ENCODE measurements around the gene IL17RD.

The IL17RD gene

DNA sequence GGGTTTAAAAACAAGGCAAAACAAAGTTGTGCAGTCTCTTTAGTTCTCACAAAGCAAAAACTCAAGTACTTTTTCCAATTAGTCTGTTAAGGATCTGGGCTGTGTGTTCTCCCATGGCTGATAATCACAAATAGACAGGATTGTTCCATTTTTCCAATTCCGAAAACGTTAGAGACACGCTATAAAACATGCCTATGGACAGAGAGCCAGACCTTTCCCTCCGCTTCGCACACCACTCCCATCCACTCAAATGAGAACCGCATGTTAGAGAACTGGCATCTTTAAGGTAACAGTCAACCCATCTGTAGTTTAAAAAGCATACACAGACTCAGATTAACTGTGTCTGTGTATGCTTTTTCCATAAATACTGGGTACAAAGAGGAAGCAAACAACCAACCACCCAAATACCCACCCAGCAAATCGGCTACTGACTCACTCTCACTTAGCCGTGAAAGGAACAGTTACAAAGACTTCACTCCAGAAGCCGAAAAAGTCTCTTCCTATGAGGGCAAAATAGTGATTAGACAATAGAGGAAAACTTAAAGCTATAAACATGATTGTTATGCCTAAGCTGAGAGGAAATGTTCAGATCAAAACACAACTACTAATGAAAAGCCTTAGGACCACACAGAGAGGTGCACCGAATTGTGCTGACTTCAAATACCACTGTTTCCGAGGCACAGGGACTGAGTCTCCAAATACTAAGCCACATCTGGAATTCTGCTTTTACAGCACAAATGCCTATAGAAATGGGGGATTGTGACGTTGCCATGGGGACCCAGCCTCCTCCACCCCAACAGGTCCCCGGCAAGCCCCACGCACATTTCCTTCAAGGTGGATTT is 36.1 kb downstream of the IL17RD start:
- DNase-seq: no peak

DNA sequence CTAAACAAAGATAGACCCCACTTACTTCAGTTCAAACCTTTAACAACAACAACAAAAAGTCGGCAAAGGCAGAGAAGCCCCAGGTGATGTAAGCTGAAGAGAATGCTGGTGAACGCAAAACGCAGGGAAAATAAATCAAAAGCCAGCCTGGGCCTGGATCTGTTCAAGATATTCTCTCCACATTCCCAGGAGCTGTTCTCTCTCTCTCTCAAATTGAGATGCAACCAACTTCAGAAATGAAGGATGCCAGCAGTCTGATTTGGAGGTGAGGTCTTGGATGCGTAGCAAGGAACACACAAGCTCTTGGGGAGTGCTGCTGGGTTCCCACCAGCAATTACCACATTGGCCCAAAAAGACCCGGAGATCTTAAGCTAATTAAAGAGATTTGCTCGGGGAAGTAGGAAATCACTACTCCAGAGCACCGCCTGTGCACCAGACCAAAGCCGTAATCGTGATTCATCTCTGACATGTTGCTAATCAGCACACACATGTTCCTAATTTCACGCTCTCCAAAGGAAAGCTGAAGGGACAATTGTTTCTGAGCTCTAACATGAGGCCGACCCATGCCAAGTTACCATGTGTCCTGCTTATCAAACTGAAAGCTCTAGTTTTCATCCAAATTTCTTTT is 37.1 kb downstream of the IL17RD start:
- no peak for DNase-seq

DNA sequence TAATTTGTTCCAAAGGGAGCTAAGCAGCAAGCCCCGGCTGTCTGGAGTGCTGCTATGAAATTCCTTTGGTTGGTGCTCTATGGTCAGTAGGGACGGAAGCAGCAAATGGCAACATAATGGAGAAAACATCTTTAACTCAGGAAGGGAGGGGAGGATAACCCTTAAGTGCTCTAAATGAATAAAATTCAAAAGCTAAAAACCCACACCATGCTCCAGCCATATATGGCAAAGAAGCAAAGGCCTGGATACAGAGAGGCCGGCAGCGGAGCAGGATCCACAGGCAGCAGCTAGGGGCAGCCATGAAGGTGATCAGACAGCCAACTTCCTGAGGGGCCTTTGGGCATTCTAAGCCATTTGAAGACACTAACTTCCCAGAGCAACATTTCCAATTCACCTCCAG is 38.9 kb downstream of the IL17RD start:
- DNase-seq: no peak

DNA sequence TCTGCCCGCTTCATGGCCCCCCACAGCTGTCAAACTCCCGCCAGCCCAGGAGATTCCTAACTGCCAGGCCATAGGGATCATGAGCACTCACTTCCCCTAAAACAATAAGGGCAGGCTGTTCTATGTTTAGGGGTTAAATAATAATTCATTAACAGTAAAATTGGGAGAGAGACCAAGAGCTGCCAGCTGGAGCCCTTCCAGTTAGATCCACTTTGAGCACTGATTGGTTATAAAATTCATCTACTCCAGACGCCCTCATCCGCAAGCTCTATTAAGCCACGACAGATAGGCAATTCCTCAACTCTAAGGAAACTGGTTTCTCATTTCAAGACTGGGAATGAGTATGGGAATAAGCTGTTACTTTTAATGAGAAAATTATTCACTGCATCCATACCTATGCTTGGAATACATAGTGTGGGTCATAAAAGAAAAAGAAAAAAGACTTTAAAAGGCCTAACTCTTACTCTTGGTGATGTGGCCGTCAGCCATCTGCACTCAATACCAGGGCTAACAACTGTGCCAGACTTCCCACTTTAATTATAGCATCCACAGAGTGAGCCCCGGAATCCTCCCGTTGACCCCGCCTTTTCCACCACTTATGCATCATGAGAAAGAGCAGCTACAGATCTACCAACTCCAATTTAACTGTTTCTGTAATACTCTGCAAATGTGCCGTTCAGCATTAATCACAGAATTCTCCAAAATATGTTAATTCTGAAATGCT is 44.5 kb downstream of the IL17RD start:
- no peak for DNase-seq

DNA sequence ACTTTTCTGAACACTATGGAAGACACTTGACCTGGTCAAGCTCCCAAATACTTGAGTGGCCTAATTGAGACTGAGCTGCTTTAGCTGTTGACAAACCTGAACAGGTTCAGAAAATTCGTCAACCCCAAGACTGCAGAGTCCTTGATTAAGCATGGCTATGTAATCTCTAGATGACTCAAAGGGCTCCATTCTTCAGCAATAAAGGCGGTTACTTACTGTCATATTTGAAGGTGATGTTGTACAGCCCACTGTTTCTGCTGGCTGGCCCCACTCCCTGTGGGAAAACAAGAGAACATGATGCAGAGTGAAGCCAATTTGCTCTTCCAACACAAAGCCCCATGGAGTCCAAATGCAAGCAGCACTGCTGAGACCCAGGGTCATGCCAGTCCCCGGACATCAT is 45.1 kb downstream of the IL17RD start:
- DNase-seq: no peak

DNA sequence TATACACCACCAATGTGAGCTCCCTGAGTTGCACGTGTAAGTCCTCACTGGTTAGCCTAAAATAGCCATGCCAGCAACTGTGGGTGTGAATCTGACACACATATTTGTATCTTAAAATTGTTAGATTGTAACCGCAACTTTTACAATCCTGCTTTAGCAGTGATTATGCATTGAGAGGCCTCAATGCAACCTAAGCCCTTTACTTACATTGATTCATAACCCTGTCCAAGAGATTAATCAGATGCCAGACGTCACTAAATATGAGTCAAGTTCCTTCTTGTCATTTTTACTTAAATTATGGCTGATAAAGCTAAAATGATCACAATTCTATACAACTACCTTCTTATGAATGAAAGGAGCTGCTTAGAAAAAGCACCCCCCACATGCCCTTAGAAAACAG is 46.9 kb downstream of the IL17RD start:
- DNase-seq: no peak

DNA sequence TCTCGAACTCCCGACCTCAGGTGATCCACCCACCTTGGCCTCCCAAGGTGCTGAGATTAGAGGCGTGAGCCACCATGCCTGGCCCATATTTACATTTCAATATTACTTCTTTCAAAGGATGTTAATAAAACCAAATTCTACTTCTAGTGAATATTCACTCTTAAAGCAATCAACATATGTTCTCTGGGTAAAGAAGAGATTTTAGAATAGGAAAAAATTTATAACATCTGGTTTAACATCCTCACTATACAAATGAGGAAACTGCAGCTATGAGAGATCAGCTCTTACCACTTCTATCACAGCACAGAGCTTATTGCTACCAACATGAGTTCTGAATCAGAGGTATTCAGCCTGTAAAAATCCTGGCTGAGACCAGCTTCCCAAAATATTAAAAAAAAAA is 48.7 kb downstream of the IL17RD start:
- DNase-seq: no peak

DNA sequence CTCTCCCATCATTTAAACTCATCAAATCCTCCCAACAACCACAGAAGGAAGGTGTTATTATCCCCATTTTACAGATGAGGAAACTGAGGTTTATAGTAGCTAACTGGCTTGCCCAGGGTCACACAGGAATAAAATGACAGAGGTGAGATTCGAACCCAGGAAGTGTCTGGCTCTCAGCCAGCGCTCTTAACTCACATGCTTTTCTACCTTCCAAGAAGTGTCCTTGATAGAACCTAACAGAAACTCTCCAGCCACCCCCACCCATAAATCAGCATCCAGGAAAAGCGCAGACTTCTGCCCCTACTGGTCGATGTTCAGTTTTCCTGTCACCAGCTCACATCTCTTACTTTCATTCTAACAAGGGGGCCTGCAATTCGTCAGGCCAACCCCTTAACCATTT is 52.9 kb downstream of the IL17RD start:
- no peak for DNase-seq

DNA sequence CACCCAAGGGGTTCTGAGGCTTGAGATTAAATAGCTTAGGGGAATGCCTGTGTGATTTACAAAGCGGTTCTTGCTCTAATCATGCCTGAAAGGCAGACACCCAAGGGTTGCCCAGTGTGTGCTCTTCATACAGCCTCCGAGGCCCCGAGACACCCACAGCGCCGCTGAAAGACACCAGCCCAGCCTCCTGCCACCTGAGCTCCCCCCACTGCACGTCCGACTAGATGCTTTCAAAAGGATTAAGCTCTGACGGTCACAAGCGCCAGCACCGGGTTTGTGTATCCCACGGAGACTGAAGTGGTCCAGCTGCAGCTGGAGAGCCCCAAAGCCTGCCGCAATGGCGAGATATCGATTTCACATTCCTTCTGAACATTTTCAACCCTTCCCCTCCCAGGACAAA is 54.4 kb downstream of the IL17RD start:
- DNase-seq: no peak

DNA sequence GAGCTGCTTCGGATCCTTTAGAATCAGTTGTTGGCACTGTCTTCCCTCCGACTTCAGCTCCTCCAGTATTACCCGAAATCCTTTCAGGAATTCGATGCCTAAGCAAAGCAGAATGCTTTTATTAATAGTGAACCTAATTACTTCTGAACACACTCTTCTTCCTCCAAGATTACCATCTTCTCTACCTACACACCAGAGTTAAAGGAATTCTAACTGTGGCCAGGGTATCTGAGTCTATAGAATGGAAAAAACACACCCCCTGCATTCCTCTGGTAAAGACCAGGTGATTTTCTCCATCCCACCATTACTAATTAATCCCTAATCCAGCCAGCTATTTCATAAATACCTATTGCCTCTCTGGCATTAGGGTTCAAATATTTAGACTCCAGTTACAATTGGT is 54.9 kb downstream of the IL17RD start:
- DNase-seq: no peak

DNA sequence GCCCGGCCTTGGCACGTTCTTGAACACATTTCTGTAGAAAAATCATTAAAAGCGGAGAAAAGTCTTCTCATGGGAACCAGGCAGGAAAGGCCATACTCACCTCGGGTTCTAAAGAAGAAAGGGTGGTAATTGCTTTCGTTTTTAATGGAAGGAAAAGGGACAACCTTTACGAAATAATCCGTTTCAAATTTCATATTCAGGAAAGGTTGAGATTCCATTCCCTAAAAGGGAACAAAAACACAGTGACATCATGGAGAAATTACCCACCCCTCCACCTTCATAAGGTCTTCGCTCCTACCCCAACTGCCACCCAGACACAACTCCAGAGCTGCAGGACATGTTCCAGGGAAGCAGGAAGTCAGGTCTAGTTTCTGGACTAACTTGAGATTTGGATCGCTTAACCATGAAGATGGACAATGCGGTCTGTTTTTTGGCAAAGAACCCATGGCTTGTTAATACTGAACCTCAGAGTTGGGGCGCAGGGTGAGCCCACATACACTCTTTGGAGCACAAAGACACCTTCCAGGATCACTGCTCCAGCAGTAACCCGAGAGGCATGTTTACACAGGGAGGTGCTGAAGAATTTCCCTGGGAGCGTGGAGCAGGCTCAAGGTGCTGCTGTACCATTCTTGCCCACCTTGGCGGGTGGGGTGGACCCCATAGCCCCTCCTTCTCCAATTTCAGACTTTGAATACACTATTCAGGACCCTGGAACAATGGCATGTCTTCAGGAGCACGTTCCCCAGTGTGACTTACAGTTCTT is 55.5 kb downstream of the IL17RD start:
- no peak for DNase-seq

DNA sequence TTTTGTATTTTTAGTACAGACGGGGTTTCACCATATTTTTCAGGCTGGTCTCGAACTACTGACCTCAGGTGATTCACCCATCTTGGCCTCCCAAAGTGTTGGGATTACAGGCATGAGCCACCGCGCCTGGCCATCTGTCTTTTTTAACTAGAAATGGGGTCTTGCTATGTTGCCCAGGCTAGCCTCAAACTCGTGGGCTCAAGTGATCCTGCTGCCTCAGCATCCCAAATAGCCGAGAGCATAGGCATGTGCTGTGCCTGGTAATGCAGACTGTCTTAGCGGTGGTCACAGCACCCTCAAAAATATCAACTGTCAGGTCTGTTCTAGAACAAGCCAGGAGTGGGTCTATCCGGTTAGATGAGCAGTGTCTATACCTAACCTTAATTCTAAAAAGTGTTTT is 56.5 kb downstream of the IL17RD start:
- no peak for DNase-seq

DNA sequence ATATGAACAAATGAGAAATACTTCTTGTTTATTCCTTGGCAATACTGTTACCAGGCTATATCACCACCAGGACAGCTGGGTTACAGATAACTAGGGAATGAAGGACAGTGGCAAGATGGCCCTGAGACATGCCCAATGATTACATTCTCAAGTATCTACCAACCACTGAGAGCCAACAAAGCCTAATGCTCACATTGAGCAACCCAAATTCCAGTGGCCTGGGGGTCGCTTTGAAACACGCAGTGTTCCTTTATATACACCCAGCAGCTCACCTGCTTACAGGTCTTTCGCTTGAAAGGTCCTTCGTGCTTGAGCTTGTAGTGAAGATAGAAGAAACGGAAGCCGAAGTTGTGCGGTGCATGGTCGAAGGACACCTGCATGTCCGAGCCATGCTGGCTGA is 59.6 kb downstream of the IL17RD start:
- DNase-seq: no peak

DNA sequence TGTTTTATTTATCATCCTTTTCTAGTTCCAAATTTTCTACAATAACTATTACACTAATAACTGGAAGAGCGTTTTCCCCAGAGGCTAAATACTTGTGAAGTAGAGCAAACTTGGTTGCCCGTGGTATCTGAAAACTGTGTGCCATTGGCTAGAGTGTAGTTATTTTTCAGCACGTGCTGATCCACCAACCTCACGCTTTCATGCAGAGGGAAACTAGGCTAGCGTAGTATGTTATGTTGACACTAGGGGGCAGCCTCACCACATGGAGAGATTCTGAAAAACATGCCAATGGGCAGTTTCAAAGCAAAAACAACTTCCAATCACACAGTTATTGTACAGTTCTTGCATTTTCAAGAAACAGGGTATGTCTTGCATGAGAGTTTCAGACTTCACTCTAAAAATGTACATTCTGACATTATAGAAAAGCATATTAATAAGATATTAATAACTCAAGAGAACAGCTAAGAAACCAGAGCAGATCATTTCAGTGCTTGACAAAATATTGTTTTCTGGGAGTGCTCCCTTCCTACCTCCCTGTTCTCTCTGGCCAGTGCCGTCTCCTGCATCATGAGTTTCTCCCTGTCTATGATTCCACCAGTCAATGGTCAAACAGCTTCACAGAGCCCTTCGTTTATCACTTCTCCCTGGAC is 65.0 kb downstream of the IL17RD start:
- peak; percentile 86 for DNase-seq

DNA sequence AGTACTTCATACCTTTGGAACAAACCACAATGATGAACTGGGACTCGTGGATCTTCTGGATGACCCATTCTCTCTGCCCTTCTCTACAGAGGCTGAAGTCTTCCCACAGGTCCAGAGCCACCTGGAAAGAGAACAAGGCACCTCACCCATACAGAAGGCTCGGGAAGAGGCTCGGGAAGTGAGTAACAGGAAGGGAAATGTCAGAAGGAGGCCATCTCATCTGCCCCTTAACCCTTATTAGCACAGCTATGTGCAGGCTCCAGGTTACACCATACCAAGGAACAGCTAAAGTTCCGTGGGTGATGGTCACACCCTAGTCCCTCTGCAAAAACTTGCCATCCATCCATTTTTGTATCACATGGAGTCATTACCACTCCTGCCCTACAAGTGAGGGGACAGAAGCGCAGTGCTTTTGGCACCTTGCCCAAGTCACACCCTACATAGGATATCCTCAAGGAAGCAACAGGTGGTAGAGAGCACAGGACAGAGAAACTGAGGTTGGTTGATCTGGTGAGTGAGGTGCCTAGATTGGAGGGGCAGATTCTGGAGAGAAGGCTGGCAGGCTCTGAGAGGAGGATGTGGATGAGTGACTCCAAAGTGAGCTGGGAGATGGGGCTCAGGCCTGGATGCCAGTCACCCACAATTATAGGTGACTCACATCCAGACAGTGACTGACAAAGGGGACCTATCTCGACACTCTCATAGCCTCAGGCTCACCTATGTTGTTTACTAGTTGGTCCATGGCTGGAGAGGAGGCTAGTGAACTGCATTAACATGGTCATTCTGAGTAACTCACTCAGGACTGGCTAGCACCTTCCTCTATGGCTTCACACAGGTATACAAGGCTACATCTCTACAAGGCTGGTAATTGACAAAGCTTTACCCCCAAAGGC is 66.5 kb downstream of the IL17RD start:
- DNase-seq: no peak

DNA sequence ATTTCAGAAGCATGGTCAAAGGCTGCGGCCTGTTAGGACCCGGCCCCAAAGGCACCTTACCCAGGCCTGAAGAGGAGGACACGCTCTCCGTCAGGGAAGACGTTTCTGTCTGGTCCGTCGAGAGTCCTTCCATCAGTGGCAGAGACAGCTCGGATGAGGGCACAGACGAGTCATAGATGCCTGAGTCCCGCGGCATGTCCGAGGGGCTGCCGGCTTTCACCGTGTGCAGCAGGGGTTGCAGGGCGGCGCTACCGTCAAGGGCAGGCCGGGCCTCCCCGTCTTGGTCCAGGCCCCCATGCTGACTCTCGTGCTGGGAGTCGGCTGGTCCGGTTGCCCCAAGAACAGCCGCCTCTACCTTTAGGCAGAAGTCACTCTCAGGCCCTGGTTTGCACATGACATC is 67.6 kb downstream of the IL17RD start:
- DNase-seq: no peak

DNA sequence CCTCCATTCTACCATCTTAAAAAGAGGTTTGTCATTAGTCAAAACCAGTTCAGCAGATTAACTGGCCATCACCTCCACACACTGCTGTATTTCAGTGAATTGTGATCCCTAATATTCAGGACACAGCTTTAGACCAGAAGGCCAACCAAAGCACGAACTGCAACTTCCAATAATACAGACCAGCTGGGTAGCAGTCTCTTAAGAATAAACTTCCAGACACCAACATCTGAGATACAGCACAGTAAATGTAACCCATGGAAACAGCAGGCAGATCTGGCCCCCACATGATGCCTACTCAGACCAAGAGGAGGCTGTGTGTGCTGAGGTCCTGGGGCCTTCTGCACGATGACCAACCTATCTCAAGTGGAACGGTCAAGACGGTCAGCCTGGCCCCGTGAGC is 69.8 kb downstream of the IL17RD start:
- DNase-seq: no peak

DNA sequence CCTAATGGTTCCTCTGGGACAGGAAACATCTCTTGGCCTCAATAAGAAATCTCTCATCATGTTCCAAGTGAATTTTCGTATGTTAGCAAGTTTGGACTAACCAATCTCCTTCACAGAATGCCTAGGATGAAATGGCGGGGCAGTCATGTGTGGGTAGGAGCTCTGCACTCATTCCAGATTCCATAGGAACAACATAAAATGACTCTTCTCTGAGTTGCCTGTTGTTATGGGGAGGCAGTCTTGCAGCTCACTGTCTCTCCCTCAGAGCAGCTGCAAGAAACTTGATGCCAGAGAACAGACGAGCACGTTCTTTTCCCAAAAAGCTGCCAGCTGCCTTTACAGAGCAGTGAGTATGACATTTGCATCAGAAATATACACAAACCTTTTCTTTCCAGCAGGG is 70.6 kb downstream of the IL17RD start:
- DNase-seq: no peak

DNA sequence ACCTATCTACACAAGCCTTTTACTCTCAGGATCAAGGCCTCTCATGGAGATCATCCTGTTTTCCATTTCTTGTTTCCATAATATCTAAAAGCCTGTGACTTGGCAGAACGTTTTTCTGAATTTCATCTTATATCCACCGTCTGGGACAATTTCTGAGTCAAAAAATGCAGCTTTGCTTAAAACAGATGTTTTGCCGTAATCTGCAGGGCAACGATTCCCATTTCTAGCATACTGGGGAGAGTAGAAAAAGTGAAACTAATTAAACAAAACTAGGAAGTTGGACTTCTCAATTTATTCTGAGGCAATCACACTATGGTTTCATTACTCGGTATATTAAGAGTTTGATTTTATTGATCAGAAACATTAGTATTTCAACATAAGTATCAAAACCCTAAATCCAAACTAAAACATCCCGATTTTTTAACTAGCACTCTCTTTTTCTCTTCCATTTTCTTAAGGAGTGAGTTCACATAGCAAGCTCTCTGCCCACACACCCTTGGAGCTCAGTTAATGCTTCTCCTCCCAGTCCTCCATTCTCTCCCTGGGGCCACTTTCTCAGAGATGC is 71.1 kb downstream of the IL17RD start:
- DNase-seq: no peak

DNA sequence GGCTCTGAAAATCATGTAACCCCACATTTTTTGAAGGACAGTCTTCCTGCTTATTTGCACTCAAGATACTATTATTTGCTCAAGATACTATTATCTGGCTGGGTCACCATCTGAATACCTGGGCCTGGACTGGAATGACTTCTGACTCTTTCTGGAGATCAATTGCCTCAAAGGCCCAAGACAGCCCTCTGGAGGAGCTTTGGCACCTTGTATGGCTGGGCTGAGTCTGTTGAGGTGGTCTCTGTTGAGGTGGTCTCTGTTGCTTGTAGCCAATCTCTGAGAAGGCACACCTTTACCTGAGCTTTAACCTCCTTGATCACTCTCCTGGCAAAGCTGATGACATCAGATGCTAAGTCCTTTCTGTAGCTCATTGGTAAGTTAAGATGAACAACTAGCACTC is 71.7 kb downstream of the IL17RD start:
- no peak for DNase-seq

DNA sequence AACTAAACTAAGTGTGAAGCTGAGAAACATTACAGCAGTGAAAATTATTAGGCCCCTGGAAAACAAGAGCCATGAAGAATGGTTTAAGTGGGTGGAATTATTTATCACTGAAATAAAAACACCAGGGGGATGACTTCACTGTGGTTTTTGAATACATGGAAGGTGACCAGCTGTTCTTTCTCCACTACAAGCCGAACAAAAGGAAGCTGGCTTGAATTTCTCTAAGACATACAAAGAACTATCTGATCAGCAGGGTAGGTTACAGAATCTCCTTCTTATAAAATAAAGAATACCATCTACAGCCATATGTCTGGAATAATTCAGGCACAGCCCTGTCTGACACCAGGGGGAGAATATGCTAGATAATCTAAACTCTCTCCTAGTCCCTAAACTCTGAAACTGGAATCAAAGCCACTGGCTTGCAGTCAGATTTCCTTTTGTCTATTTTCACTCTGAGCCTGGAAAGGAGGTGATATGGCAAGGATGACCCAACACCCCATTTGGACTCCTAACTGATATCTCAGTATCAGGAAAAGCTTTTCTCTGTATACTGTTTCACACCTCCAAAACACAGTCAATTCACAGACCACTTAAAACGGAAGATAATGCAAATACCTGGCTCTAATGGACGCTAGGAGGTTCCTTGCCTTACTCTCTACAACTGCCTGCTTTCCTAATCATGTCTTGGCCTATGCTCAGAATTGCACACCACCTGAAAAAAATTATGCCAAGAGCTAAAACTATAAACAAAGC is 73.5 kb downstream of the IL17RD start:
- no peak for DNase-seq
